Cardiac fibroblast (primary cell): ENCODE data around the gene GNGT2.

Experiments used
- DNase-seq, 2 donors: peaks; one replicate each; pipeline versions ENCODE4 v3.0.0 to v3.0.0-alpha.2; 2010; ENCODE audit warnings: low read depth in 2 of 2
- H3K4me3 ChIP-seq, 2 donors: replicated peaks in 1 of 2; 1 replicate in 1 of 2; 2 replicates in 1 of 2; pipeline ENCODE4 v1.5.1; 2011; ENCODE audit warnings: low read depth in 2 of 2, low read length in 2 of 2, mild to moderate bottlenecking in 2 of 2, moderate library complexity in 1 of 2
- TF ChIP-seq, protein P1 (sequence below): IDR thresholded peaks from one replicate; pipeline ENCODE4 v1.5.1; 2011; ENCODE audit warnings: low read depth, mild to moderate bottlenecking, low read length, inconsistent platforms

Gene GNGT2

DNA sequence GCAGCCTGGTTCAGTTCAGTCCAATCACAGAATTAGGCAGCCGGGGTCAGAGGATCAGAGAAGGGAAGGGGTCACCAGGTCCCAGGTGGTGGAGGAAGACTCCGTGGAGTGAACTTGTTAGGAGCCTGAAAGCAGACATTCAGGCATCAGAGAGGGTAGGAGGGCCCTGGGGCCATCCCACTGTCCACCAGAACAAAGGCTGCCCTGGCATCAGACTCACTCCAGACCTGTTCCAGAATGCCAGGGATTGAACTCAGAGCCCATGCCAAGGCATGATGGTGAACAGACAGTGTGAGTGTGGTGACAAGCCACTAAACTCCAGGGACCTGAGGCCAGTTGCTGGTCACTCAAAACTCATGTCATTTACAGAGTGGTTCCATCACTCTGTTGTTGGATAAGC lies 40.2 kb downstream of the GNGT2 start:
- TF ChIP-seq, protein P1, sequence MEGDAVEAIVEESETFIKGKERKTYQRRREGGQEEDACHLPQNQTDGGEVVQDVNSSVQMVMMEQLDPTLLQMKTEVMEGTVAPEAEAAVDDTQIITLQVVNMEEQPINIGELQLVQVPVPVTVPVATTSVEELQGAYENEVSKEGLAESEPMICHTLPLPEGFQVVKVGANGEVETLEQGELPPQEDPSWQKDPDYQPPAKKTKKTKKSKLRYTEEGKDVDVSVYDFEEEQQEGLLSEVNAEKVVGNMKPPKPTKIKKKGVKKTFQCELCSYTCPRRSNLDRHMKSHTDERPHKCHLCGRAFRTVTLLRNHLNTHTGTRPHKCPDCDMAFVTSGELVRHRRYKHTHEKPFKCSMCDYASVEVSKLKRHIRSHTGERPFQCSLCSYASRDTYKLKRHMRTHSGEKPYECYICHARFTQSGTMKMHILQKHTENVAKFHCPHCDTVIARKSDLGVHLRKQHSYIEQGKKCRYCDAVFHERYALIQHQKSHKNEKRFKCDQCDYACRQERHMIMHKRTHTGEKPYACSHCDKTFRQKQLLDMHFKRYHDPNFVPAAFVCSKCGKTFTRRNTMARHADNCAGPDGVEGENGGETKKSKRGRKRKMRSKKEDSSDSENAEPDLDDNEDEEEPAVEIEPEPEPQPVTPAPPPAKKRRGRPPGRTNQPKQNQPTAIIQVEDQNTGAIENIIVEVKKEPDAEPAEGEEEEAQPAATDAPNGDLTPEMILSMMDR = no peak
- H3K4me3 ChIP-seq = no peak overlapping the region
- no peak for DNase-seq

GRCh38 chr17:49168706-49169105 lies 41.7 kb downstream of the GNGT2 start:
- no peak for DNase-seq
- no peak overlapping the region for H3K4me3 ChIP-seq
- TF ChIP-seq, protein P1 = no peak

DNA sequence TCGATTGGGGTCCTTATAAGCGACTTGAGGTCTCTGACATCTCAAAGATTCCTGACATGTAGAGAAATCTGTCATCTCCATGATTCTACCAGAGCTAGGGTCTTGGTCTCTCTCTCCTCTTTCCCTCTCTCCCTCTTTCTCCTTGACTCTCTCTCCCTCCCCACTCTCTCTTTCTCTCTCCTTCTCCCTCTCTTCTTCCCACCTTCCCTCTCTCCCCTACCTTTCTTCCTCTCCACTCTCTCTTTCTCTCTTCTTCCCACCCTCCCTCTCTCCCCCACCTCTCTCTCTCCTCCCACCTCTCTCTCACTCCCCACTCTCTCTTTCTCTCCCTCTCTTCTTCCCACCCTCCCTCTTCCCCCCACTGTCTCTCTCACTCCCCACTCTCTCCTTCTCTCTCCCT lies 45.2 kb downstream of the GNGT2 start:
- no peak overlapping the region for H3K4me3 ChIP-seq
- DNase-seq = no peak
- TF ChIP-seq, protein P1 = no peak

- DNase-seq = no peak
Observed at GRCh38 chr17:49162866-49163265, 47.5 kb downstream of the GNGT2 start.

DNA sequence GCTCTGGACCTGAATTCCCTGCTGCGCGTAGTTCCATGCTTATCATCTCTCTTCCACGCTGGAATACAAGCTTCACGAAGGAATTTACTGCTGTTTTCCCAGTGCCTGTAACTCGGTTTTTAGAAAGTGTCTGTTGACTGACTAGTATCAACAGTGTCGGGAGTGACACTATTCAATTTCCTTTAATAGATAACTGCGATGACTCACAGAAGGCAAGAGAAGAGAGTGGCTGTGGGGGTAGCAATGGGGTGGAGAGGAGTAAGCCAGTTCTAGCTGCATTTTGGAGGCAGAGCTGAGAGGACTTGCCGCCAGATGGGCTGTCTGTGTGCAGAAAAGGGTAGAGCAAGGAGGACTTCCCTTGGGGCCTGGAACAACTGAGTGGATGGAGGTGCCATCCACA lies 52.6 kb downstream of the GNGT2 start:
- TF ChIP-seq, protein P1 = no peak
- peak; percentile 12 to 27 for DNase-seq

More at GRCh38 chr17:49162866-49163265, 47.5 kb downstream of the GNGT2 start:
- no peak overlapping the region for H3K4me3 ChIP-seq
- TF ChIP-seq, protein P1 = no peak

DNA sequence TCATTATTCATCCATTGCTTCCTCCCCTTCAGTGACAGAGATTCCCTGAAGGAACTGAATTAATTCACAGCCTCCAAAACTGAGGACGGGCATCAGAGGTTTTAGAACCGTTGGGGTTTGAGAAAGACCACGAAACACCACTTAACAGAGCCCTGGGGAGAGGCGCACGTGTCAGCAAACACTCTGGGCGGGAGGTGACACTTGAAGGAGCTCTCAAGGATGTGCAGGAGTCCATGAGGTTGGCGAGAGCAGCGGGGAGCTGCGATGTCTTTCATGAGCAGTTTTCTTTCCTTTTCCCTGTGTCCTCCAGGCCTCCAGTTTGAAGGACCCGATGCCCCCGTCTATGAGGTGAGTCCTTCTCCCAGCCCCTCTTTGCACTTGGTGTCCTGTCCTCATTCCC lies 54.1 kb downstream of the GNGT2 start:
- TF ChIP-seq, protein P1 = no peak

More for the DNA sequence above, 52.6 kb downstream of the GNGT2 start:
- no peak overlapping the region for H3K4me3 ChIP-seq

More for the DNA sequence above, 54.1 kb downstream of the GNGT2 start:
- H3K4me3 ChIP-seq = no peak overlapping the region
- DNase-seq = no peak
